ENCODE data around the gene CFAP46.

GRCh38 chr10:132804287-132804686 lies 138.1 kb downstream of the CFAP46 start:
- TF ChIP-seq CTCF (IDR thresholded peaks at IDR 0.05; ENCODE audit: poor library complexity, severe bottlenecking) (no peak), POLR2AphosphoS5 (IDR thresholded peaks at IDR 0.05) (no peak), EP300 (conservative IDR thresholded peaks at IDR 0.05; ENCODE audit: poor library complexity, severe bottlenecking) (no peak)

All from neural cell (in vitro differentiated cells).